Kidney (tissue), 14 donors: ENCODE data around the gene LRRC32. TPM values are rescaled to one million over a fixed set of nuclear protein-coding genes. Genes with fewer than 3 reads are reported as not detected.
A peak's percentile ranks its signal among the peaks of the same experiment; 100 is the strongest.

Experiments used
- DNase-seq, 5 donors: peaks; one replicate each; pipeline ENCODE4 v3.0.0-alpha.2; 2013 to 2020
- FAIRE-seq: peaks from 2 replicates; lab custom pipeline; 2012; peaks lifted over from hg19 to GRCh38; lab: Jason Lieb, UNC
- H3K27ac ChIP-seq, 2 donors: one replicate each; pipeline ENCODE4 v1.7.0; 2013; ENCODE audit warnings: low read depth in 2 of 2, low read length in 2 of 2, inconsistent platforms in 1 of 2
- H3K27me3 ChIP-seq: one replicate; pipeline ENCODE4 v1.7.1; 2013; ENCODE audit warnings: low read length, inconsistent platforms; ENCODE audit not compliant: control insufficient read depth, insufficient read depth
- H3K36me3 ChIP-seq, 3 donors: one replicate each; pipeline versions ENCODE4 v1.7.0 to v1.7.1; 2013; ENCODE audit warnings: low read length in 3 of 3, control low read depth in 1 of 3, inconsistent platforms in 1 of 3; ENCODE audit not compliant: insufficient read depth in 3 of 3, control insufficient read depth in 2 of 3
- H3K4me1 ChIP-seq, 3 donors: one replicate each; pipeline versions ENCODE4 v1.7.0 to v1.7.1; 2013; ENCODE audit warnings: low read length in 3 of 3, inconsistent platforms in 1 of 3, low read depth in 1 of 3; ENCODE audit not compliant: control insufficient read depth in 2 of 3, insufficient read depth in 2 of 3
- H3K4me3 ChIP-seq, 3 donors: one replicate each; pipeline versions ENCODE4 v1.7.0 to v1.8.1; 2013; ENCODE audit warnings: low read length in 3 of 3, control low read depth in 1 of 3, inconsistent platforms in 1 of 3
- H3K9ac ChIP-seq, 3 donors: one replicate each; pipeline versions ENCODE4 v1.7.0 to v1.7.1; 2013; ENCODE audit warnings: low read length in 3 of 3, control low read depth in 1 of 3, inconsistent platforms in 1 of 3
- H3K9me3 ChIP-seq, 3 donors: one replicate each; pipeline versions ENCODE4 v1.7.0 to v1.7.1; 2013; ENCODE audit warnings: low read length in 3 of 3, control low read depth in 1 of 3, inconsistent platforms in 1 of 3; ENCODE audit not compliant: control insufficient read depth in 2 of 3, insufficient read depth in 1 of 3
- intact Hi-C: fragments of 100-400 bp; cut with DNase I; formaldehyde crosslinking; loops from one replicate; pipeline ENCODE4 v1.11.1; 2022
- polyA plus RNA-seq: library from polyadenylated mRNA; stranded (reverse); fragments of 350-450 nt; fragmentation: Illumina TruSeq; extraction: RNeasy Lipid Tissue Mini Kit (QIAGEN cat#74804); gene quantifications from one replicate; pipeline ENCODE4 v1.2.3, GENCODE V29; 2014; ENCODE audit warnings: low read depth, low replicate concordance; ENCODE audit not compliant: insufficient read depth
- total RNA-seq: library from RNA; stranded (reverse); fragmentation: NEBNext Ultra II Directional; extraction: Animal tissue kit (Norgen Biotek cat#: 25700); gene quantifications from one replicate; pipeline ENCODE4 v1.2.1, GENCODE V29; 2021
- TF ChIP-seq, protein P1 (sequence below): IDR thresholded peaks from 3 replicates; pipeline ENCODE4 v1.5.1; 2012; ENCODE audit warnings: mild to moderate bottlenecking, moderate library complexity, borderline replicate concordance; ENCODE audit not compliant: insufficient read depth; ENCODE audit errors: extremely low read depth
- donor health status: control.
- donor health status: control.
- donor health status: control.
- donor health status: control.
- donor health status: control.
- donor health status: DM: yes; HTN: yes; CAD: no.
- donor health status: Normal renal cell carcinoma (clear cell type).

The LRRC32 gene
- total and polyA plus RNA-seq, 2 donors from 2014 or later = 105 to 136 TPM

DNA sequence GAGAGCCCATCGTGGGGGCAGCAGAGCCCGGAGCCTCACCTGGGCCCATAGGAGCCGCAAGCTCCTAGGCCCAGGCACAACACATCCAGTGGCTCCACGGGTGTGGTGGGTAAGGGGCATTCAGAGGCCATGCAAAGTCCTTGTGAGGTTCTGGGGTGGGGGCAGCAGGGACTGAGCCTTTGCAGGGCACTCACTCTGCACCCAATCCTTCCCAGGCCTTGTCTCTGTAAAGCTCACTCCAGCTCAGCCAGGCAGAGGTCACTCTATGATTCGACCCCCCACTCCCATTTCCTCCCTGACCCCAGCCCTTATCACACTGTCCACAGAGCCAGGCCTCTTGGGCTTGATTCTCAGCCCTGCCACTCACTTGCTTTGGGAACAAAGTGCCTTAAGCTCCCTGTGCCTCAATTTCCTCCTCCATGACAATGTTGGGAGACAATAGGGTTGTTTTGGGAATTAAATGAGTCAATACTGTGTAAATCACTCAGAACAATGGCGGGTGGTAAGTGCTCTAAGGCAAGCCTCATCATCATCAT is 46.6 kb downstream of the LRRC32 start:
- no peaks in the 10 kb centered on the region for H3K27me3 ChIP-seq
- no peak overlapping the region for H3K4me3 ChIP-seq
- FAIRE-seq = no peak
- DNase-seq = peak in 1 of 5 donors; percentile 2
- H3K9ac ChIP-seq = no peak overlapping the region
- H3K4me1 ChIP-seq = no peaks in the 10 kb centered on the region
- TF ChIP-seq, protein P1, sequence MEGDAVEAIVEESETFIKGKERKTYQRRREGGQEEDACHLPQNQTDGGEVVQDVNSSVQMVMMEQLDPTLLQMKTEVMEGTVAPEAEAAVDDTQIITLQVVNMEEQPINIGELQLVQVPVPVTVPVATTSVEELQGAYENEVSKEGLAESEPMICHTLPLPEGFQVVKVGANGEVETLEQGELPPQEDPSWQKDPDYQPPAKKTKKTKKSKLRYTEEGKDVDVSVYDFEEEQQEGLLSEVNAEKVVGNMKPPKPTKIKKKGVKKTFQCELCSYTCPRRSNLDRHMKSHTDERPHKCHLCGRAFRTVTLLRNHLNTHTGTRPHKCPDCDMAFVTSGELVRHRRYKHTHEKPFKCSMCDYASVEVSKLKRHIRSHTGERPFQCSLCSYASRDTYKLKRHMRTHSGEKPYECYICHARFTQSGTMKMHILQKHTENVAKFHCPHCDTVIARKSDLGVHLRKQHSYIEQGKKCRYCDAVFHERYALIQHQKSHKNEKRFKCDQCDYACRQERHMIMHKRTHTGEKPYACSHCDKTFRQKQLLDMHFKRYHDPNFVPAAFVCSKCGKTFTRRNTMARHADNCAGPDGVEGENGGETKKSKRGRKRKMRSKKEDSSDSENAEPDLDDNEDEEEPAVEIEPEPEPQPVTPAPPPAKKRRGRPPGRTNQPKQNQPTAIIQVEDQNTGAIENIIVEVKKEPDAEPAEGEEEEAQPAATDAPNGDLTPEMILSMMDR = no peak
- H3K36me3 ChIP-seq = no peaks in the 10 kb centered on the region
- peaks cover 0 to 8% (median 0%) of the 10 kb centered on the region in 3 donors for H3K9me3 ChIP-seq
- H3K27ac ChIP-seq = no peak overlapping the region
- intact Hi-C loops = no loop called here

DNA sequence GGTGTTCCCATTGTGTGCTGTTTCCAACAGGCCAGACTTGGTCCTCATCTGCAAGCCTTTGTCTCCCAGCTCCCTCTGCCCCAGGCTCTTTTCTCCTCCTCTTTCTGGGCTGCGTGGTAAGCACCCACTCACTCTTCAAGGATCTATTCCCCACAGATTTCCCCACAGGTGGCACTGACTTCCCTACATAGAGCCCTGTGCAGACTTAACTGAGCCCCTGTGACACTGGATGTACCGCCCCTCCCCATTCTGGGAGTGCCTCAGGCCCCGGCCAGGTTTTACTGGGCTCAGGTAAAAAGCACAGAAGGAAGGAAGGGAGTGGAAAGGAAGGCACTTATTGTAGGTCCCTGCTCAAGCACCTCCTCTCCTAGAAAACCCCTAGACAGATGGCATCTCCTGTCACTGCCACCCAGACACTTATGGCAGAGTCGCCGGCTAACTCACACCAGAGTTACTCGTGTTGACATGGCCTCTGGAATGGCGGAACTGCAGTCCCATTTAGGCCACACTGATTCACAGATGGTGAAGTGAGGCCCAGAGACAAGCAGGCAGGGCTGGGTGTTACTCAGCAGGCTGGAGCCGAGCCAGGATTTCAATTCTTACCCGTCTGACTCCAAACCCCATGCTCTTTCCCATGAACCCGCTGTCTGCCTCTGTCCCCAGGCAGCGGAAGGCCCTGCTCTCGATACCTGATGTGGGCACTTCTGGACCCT is 47.2 kb downstream of the LRRC32 start:
- no peak for FAIRE-seq
- peak in 1 of 5 donors; percentile 7 for DNase-seq
- intact Hi-C loops = no loop called here

DNA sequence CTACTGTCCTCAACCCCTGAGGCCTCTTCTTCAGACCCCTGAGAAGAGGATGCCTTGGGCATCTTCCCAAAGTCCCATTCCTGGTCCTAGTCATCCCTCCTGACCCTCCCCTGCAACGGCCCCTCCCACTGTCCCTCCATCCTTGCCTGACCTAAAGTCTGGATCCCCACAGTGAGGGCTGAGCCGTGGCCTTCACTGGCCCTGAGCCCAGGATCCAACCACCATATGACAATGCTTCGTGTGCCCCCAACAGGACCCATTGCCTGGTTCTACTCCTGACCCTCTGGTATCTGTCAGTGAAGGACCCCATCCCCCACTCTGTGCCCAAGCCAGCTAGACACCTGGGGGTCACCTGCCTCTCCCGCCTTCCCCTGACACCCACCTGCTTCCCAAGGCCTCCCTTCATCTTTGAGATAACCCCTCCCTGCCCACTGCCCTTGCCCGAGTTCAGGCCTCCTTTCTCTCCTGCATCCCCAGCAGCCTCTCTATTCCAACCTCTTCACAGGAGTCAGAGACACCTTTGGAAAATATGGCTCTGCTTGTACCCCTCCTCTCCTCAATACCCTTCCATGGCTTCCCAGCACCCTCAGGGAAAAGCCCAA is 48.0 kb downstream of the LRRC32 start:
- TF ChIP-seq, protein P1 = no peak
- intact Hi-C loops = no loop called here
- no peak overlapping the region for H3K27ac ChIP-seq
- no peak overlapping the region for H3K4me3 ChIP-seq
- H3K9ac ChIP-seq = no peak overlapping the region
- no peak for FAIRE-seq
- no peaks in the 10 kb centered on the region for H3K36me3 ChIP-seq
- DNase-seq = peak in 1 of 5 donors; percentile 4
- peaks cover 0 to 8% (median 0%) of the 10 kb centered on the region in 3 donors for H3K9me3 ChIP-seq
- H3K27me3 ChIP-seq = no peaks in the 10 kb centered on the region
- H3K4me1 ChIP-seq = no peaks in the 10 kb centered on the region

More for the DNA sequence above, 47.2 kb downstream of the LRRC32 start:
- no peak overlapping the region for H3K27ac ChIP-seq
- no peaks in the 10 kb centered on the region for H3K4me1 ChIP-seq
- H3K9me3 ChIP-seq = peaks cover 0 to 8% (median 0%) of the 10 kb centered on the region in 3 donors
- H3K9ac ChIP-seq = no peak overlapping the region
- no peaks in the 10 kb centered on the region for H3K36me3 ChIP-seq
- TF ChIP-seq, protein P1 = no peak
- H3K4me3 ChIP-seq = no peak overlapping the region
- H3K27me3 ChIP-seq = no peaks in the 10 kb centered on the region
